BE2C (cell line): ENCODE results near the gene FAM13A.

ENCODE experiments used
- DNase-seq: peaks from one replicate; pipeline ENCODE4 v3.0.0-alpha.2; 2020
- H3K27me3 ChIP-seq: fragments of 250-450 bp; sonication (Bioruptor Pico); 2 replicates; pipeline ENCODE4 v1.5.1; 2020; ENCODE audit warnings: mild to moderate bottlenecking
- H3K36me3 ChIP-seq: fragments of 250-450 bp; sonication (Bioruptor Pico); 2 replicates; pipeline ENCODE4 v1.5.1; 2020; ENCODE audit warnings: mild to moderate bottlenecking
- H3K4me1 ChIP-seq: fragments of 250-450 bp; sonication (Bioruptor Pico); 2 replicates; pipeline ENCODE4 v1.5.1; 2020
- H3K4me3 ChIP-seq: 2 replicates; pipeline ENCODE4 v1.5.1; 2011; ENCODE audit warnings: low read depth, low read length
- H3K9me3 ChIP-seq: fragments of 250-450 bp; sonication (Bioruptor Pico); 2 replicates; pipeline ENCODE4 v1.5.1; 2020
- CTCF ChIP-seq: IDR thresholded peaks from 2 replicates; pipeline ENCODE4 v1.5.1; 2012; ENCODE audit warnings: mild to moderate bottlenecking, low read depth, low read length

FAM13A gene

DNA sequence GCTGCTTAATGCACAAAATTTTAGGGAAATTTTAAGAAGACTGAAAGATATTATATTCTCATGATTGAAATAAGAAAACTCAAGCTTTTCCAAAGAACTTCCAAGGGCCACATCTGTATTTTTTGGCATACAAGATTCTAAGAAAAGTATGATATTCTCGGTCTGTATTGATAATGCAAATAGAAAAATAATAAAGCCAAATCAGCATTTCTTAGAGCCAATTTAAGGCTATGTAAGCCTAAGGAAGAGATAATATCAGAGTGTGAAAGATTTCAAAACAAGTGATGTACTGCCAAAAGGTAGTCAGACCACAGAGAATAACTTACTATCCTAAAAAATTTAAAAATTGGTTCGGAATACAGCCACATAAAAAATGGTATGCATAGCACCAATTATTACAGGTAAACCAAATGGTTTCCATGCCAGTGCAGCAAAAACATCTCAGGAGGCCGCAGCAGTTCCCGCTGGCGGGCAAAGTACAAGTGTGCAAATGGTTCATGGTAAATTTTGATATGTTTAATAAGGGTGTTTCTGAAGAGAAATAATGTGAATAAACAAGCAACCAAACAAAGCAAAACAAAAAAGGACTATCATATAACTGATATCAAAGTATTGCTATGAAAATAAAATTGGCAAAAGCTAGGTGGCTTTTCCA, 324.1 kb downstream of the FAM13A start:
- H3K36me3 ChIP-seq: peaks cover 39% of the 10 kb centered on the region
- TF ChIP-seq CTCF: no peak

GRCh38 chr4:88731381-88731780, 325.6 kb downstream of the FAM13A start:
- H3K4me3 ChIP-seq: no peak overlapping the region
- DNase-seq: no peak
- TF ChIP-seq CTCF: no peak
- peaks cover 7% of the 10 kb centered on the region; the same call in 1 of the 2 replicates for H3K4me1 ChIP-seq
- H3K9me3 ChIP-seq: no peaks in the 10 kb centered on the region
- H3K36me3 ChIP-seq: peaks cover 49% of the 10 kb centered on the region
- H3K27me3 ChIP-seq: no peaks in the 10 kb centered on the region

More for the DNA sequence above, 324.1 kb downstream of the FAM13A start:
- Histone ChIP-seq H3K4me1 (peaks cover 7% of the 10 kb centered on the region; the same call in 1 of the 2 replicates), H3K27me3 (no peaks in the 10 kb centered on the region), H3K4me3 (no peak overlapping the region), H3K9me3 (no peaks in the 10 kb centered on the region)
- DNase-seq: no peak

GRCh38 chr4:88730811-88731210, 326.2 kb downstream of the FAM13A start:
- H3K4me1 ChIP-seq: peaks cover 7% of the 10 kb centered on the region; the same call in 1 of the 2 replicates
- no peak for DNase-seq
- no peaks in the 10 kb centered on the region for H3K27me3 ChIP-seq
- H3K4me3 ChIP-seq: no peak overlapping the region
- H3K36me3 ChIP-seq: peaks cover 46% of the 10 kb centered on the region
- TF ChIP-seq CTCF: no peak
- no peaks in the 10 kb centered on the region for H3K9me3 ChIP-seq

DNA sequence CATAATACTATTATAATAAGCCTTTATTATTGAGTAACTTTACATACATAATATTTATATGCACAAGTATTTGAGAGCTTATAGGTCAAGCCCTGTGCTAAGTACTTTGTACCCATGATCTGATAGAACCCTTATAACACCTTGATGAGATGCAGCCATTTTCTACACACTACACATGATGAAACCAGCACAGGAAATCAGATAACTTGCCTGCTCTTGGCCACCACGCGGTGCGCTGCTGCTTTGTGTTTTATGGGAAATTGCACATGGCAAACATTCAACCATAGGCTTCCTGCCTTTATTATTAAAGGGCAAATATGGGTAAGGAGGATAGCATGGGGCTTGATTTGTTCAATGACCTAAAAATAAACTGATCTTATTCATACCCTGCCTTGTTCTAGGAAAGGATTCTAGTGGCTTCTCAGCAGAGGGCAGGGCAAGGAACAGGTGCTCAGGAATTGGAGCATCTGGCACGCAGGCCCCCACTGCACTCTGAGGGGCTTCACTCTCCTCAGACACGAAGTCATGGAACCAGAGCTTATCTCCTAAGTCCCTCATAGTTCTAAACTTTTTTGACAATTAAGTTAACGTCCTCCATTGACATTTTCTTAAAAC, 327.7 kb downstream of the FAM13A start:
- no peak for DNase-seq
- no peak overlapping the region for H3K4me3 ChIP-seq
- H3K36me3 ChIP-seq: peaks cover 47% of the 10 kb centered on the region
- H3K27me3 ChIP-seq: no peaks in the 10 kb centered on the region
- no peak for TF ChIP-seq CTCF
- H3K9me3 ChIP-seq: no peaks in the 10 kb centered on the region
- H3K4me1 ChIP-seq: peaks cover 3% of the 10 kb centered on the region; the same call in 1 of the 2 replicates

DNA sequence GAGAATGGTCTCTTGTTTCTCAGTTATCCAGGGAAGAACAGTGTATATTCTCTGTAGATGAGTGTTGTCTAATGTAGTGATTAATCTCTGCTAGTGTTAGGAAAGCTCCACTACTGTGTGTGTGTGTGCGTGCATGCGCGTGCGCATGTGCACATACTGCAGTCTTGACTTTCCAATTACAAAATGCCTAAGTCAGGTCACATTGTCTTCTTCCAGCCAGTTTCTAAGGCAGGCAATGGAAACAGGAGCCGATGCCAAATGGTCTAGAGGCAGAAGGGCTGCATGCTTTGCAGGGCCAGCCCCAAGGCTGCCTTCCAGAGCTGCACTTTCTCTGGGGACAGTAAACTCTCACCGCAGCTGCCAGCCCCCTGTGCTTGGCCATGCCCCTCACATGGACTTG, 328.8 kb downstream of the FAM13A start:
- no peaks in the 10 kb centered on the region for H3K9me3 ChIP-seq
- TF ChIP-seq CTCF: no peak

DNA sequence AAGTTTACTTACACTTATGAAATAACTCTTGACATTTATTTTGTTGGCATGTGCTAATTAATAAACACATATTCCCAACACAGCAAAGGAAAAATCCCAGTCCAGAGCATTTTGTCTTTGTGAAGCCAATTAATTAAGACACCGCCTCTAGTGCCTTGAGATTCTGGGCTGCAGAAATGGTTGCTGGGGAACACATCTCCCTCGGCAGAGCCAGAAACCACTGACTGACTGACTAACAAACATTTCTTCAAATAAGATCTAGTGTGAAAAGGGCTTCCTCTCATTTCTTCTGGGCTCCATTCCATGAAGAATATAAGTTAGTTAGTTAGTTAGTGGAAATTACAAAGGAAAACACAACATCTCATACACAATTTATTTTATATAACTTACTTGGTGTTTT, 331.0 kb downstream of the FAM13A start:
- H3K36me3 ChIP-seq: peaks cover 42% of the 10 kb centered on the region
- H3K9me3 ChIP-seq: no peaks in the 10 kb centered on the region
- no peak for TF ChIP-seq CTCF
- H3K27me3 ChIP-seq: no peaks in the 10 kb centered on the region
- DNase-seq: no peak
- H3K4me3 ChIP-seq: no peak overlapping the region
- no peaks in the 10 kb centered on the region for H3K4me1 ChIP-seq

More for the DNA sequence above, 328.8 kb downstream of the FAM13A start:
- H3K27me3 ChIP-seq: no peaks in the 10 kb centered on the region
- peaks cover 47% of the 10 kb centered on the region for H3K36me3 ChIP-seq
- H3K4me3 ChIP-seq: no peak overlapping the region
- H3K4me1 ChIP-seq: no peaks in the 10 kb centered on the region
- DNase-seq: no peak
